Urothelium cell line (cell line): Measurements from ENCODE around the gene SLFNL1.

Source experiments
- DNase-seq: peaks from one replicate; pipeline ENCODE4 v3.0.0; 2011; ENCODE audit warnings: low spot score, mixed read lengths
- FAIRE-seq: peaks from 2 replicates; lab custom pipeline; 2011; peaks lifted over from hg19 to GRCh38; lab: Jason Lieb, UNC

SLFNL1 gene

DNA sequence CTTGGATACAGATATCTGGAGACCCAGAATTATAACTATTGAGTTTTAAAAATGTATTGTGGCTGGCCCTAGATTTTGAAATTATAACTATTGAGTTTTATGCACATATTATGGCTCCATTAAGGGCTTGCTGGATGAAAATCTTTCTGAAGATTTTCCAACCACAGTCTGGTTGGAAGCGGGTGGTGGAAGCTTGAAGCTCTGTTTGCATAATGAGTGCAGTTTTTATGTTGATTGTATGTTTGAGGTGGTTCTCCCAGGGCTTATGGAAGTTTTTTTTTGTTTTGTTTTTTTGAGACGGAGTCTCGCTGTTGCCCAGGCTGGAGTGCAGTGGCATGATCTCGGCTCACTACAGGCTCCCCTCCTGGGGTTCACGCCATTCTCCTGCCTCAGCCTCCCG lies 52.1 kb downstream of the SLFNL1 start:
- no peak for FAIRE-seq
- no peak for DNase-seq

GRCh38 chr1:40966417-40966816 lies 55.1 kb downstream of the SLFNL1 start:
- DNase-seq (no peak), FAIRE-seq (no peak)
